GM12873 (cell line): ENCODE results near the gene ITIH1.

Experiments used
- TF ChIP-seq, protein P1 (sequence below): IDR thresholded peaks from 2 replicates; pipeline ENCODE4 v1.5.1; 2012; ENCODE audit warnings: low read depth, mild to moderate bottlenecking, moderate library complexity, low read length, control low read depth; ENCODE audit not compliant: insufficient read depth; ENCODE audit errors: missing control alignments

ITIH1 gene

DNA sequence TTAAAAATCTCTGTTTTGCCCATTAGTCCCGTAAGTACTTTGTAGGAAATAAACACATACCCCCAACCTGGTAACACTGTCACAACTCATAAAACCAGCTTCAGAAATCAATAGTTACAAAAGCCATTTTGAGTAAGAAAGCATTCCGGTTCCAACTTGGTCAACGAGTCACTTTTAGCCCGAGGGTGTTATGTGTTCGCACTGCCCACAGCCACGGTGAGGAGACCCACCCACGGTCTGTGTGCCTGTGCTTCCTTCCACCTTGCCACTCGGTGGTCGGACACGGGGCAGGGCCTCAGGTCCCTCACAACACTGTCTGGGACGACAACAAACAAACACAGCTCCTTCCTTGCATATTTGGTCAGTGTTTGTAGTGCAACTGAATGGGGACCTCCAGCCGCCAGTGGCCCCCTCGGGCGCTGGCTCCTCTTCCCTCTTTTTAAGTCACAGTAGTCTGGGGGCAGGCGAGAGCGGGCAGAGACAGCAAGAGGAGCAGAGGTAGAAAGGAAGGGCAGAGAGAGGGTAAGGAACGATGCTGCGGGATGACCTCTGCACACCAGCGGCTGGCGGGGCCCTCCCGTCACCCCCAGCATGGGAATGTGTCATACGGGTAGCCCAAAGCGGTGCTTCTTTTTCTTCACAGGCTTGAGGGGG, 62.6 kb downstream of the ITIH1 start:
- TF ChIP-seq, protein P1, sequence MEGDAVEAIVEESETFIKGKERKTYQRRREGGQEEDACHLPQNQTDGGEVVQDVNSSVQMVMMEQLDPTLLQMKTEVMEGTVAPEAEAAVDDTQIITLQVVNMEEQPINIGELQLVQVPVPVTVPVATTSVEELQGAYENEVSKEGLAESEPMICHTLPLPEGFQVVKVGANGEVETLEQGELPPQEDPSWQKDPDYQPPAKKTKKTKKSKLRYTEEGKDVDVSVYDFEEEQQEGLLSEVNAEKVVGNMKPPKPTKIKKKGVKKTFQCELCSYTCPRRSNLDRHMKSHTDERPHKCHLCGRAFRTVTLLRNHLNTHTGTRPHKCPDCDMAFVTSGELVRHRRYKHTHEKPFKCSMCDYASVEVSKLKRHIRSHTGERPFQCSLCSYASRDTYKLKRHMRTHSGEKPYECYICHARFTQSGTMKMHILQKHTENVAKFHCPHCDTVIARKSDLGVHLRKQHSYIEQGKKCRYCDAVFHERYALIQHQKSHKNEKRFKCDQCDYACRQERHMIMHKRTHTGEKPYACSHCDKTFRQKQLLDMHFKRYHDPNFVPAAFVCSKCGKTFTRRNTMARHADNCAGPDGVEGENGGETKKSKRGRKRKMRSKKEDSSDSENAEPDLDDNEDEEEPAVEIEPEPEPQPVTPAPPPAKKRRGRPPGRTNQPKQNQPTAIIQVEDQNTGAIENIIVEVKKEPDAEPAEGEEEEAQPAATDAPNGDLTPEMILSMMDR: no peak

DNA sequence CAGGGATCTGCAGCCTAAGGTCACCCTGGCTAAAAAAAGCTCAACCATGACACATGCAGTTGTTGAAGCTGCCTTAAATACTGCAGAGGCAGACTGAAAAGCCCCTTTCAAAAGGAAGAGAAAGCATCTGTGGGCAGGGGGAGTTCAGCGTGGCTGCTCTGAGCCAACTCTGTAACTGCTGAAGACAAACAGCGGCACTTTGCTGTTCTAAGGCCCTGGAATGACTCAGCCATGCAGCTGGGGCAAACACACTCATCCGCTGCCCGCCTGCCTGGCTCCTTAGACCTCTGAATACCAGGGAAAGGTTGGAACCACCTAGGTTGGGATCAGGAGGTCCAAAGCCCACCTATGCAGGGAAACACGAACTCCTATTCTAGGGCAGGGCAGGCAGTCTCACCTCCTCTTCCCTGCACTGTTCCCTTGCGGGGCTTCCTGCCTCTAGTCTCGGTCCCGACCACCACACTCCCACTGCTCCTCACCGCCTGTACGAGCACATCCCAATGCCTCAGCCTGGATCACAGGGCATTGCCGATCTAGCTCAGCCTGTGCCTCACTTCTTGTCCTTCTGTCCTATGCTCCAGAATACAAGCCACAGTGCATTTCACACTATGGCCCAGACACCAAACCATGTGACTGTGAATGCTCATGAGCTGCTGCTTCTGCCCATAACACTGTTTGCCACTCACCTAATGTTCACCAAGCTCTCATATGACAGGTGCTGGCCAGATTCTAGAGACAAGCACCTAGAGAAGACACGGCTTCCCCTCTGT, 64.0 kb downstream of the ITIH1 start:
- TF ChIP-seq, protein P1: no peak
